ENCODE measurements around the gene ZNF473.

ZNF473 gene

DNA sequence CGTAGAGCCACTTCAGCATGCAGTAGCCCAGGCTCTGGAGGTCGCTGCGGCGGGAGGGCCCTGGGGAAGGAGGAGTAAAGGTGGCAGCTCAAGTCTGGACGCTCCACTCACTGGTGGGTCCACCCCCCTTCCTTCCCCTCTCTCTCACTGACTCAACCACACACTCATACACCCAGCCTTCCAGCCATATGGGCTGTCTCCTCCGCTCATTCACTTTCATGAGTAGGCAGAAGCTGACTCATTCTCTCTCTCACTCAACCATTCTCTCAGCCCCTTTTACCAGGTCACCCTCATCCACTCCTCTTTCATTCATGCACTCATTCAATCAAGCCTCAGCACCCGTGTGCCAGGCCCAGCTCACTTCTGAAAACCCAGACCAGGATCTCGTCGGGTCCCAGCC is 37.4 kb upstream of the ZNF473 start:
- Histone ChIP-seq H3K27ac (ENCODE audit: low read length) (no peak overlapping the region), H3K79me2 (ENCODE audit: low read length) (no peaks in the 10 kb centered on the region), H2AFZ (ENCODE audit: low read depth, low read length) (no peak overlapping the region), H3K4me2 (ENCODE audit: low read length) (no peak overlapping the region), H3K9ac (ENCODE audit: low read length) (no peak overlapping the region), H3K4me3 (ENCODE audit: low read length) (no peak overlapping the region), H3K9me3 (ENCODE audit: insufficient read depth, low read length) (no peaks in the 10 kb centered on the region), H3K27me3 (ENCODE audit: low read depth, low read length) (no peaks in the 10 kb centered on the region), H3K36me3 (replicated peaks; ENCODE audit: low read depth, low read length) (peaks cover 16% of the 10 kb centered on the region), H4K20me1 (ENCODE audit: insufficient read depth, low read length) (peaks cover 31% of the 10 kb centered on the region), H3K4me1 (ENCODE audit: low read length) (no peaks in the 10 kb centered on the region)
- TF ChIP-seq, protein P1, sequence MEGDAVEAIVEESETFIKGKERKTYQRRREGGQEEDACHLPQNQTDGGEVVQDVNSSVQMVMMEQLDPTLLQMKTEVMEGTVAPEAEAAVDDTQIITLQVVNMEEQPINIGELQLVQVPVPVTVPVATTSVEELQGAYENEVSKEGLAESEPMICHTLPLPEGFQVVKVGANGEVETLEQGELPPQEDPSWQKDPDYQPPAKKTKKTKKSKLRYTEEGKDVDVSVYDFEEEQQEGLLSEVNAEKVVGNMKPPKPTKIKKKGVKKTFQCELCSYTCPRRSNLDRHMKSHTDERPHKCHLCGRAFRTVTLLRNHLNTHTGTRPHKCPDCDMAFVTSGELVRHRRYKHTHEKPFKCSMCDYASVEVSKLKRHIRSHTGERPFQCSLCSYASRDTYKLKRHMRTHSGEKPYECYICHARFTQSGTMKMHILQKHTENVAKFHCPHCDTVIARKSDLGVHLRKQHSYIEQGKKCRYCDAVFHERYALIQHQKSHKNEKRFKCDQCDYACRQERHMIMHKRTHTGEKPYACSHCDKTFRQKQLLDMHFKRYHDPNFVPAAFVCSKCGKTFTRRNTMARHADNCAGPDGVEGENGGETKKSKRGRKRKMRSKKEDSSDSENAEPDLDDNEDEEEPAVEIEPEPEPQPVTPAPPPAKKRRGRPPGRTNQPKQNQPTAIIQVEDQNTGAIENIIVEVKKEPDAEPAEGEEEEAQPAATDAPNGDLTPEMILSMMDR (IDR thresholded peaks at IDR 0.05; ENCODE audit: low read depth, low read length): no peak
- TF ChIP-seq EZH2phosphoT487 (IDR thresholded peaks at IDR 0.05; ENCODE audit: low read depth): no peak

DNA sequence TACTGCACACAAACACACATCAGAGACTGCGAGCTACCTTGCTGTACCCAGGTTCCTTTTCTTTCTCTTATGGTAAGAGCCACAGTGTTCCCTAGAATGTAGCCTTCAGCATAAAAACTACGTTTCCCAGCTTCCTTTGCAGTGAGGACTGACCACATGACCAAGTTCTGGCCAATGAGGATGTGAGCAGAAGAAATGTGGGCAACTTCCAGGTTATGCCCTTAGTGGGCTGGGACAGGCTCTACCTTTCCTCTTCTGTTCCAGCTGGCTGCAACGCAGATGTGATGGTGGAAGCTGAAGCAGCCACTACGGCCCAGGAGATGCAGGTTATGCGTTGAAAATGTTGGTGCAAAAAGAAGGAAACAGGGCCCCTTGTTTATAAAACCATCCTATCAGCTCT is 28.1 kb upstream of the ZNF473 start:
- Histone ChIP-seq H2AFZ (ENCODE audit: low read depth, low read length) (no peak overlapping the region), H3K4me3 (ENCODE audit: low read length) (no peak overlapping the region), H3K9me3 (ENCODE audit: insufficient read depth, low read length) (no peaks in the 10 kb centered on the region), H3K4me2 (ENCODE audit: low read length) (no peak overlapping the region), H3K36me3 (replicated peaks; ENCODE audit: low read depth, low read length) (peaks cover 30% of the 10 kb centered on the region), H4K20me1 (ENCODE audit: insufficient read depth, low read length) (peaks cover 8% of the 10 kb centered on the region; the same call in 1 of the 2 replicates), H3K79me2 (ENCODE audit: low read length) (no peaks in the 10 kb centered on the region), H3K9ac (ENCODE audit: low read length) (no peak overlapping the region), H3K4me1 (ENCODE audit: low read length) (no peaks in the 10 kb centered on the region), H3K27me3 (ENCODE audit: low read depth, low read length) (no peaks in the 10 kb centered on the region), H3K27ac (ENCODE audit: low read length) (no peak overlapping the region)
- TF ChIP-seq, protein P1 (IDR thresholded peaks at IDR 0.05; ENCODE audit: low read depth, low read length): no peak
- no peak for TF ChIP-seq EZH2phosphoT487 (IDR thresholded peaks at IDR 0.05; ENCODE audit: low read depth)

DNA sequence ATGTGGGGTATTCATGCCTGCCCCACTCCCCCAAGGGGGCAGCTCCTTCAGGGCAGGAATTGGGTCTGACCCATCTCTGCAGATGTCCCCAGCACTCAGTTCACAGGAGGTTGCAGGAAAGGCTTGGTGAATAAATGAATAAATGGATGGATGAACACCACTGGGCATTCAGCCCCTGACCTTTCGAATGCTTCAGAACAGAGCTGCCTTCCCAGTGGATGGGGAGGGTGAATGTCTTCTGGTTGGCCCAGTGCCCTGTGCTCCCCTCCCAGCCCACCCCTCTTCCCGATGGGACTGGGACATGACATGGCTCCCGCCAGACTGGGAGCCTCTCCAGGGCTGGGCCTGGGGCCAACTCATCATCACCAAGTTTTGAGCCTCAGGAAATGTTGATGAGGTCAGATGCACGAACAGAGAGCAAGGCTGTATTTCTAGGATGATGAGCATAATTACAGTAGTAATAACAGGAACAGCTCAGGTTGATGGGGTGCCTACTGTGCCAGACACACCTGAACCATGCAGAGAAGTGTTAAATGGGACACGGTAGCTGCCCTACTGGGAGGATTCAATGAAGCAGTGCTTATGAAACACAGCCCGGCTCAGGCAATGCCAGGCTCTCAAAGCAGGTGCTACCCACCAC is 26.3 kb upstream of the ZNF473 start:
- peaks cover 8% of the 10 kb centered on the region; the same call in 1 of the 2 replicates for H4K20me1 ChIP-seq (ENCODE audit: insufficient read depth, low read length)
- no peak overlapping the region for H3K4me3 ChIP-seq (ENCODE audit: low read length)
- H3K79me2 ChIP-seq (ENCODE audit: low read length): no peaks in the 10 kb centered on the region
- TF ChIP-seq, protein P1 (IDR thresholded peaks at IDR 0.05; ENCODE audit: low read depth, low read length): no peak
- TF ChIP-seq EZH2phosphoT487 (IDR thresholded peaks at IDR 0.05; ENCODE audit: low read depth): no peak
- H3K9me3 ChIP-seq (ENCODE audit: insufficient read depth, low read length): no peaks in the 10 kb centered on the region
- H3K4me1 ChIP-seq (ENCODE audit: low read length): peaks cover 8% of the 10 kb centered on the region
- H3K36me3 ChIP-seq (replicated peaks; ENCODE audit: low read depth, low read length): peaks cover 30% of the 10 kb centered on the region
- no peak overlapping the region for H2AFZ ChIP-seq (ENCODE audit: low read depth, low read length)
- H3K27me3 ChIP-seq (ENCODE audit: low read depth, low read length): no peaks in the 10 kb centered on the region
- H3K9ac ChIP-seq (ENCODE audit: low read length): no peak overlapping the region
- H3K27ac ChIP-seq (ENCODE audit: low read length): no peak overlapping the region
- no peak overlapping the region for H3K4me2 ChIP-seq (ENCODE audit: low read length)

DNA sequence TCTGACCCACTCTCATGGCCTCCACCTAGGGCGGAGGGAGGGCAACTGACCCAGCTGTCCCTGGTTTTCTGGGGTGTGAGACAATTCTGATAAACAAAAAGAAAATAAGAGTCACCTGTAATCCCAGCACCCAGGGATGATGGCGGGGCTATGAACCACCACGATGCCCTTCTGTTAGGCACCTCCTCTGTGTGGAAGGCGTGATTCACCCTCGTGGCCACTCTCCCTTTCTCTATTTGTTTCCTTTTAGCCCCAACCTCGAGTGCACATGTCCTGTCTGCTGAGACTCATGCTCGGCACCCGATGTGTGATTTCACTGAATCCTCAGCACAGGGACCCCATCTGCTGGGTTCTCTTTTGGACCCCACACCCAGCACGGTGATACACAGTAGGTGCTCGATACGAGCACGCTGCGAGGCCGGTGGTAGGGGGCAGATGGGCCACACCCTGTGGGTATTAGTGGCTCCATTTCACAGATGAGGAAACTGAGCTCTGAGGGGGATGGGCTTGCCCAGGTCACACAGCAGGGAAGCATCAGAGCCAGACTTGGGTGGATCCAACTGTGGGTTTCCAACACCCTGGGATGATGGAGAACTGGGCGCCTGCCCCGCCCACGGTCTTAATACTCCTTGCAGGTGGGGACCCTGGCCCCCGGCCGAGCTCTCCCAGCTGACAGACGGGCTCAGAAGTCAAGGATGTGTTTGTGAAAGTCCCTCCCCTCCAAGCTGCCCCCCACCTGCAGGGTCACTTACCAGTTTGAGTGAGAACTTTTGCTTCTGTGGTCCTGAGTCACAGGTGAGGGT is 25.6 kb upstream of the ZNF473 start:
- Histone ChIP-seq H3K36me3 (replicated peaks; ENCODE audit: low read depth, low read length) (peaks cover 29% of the 10 kb centered on the region), H4K20me1 (ENCODE audit: insufficient read depth, low read length) (peaks cover 12% of the 10 kb centered on the region), H3K27ac (ENCODE audit: low read length) (no peak overlapping the region), H3K9ac (ENCODE audit: low read length) (no peak overlapping the region), H3K4me2 (ENCODE audit: low read length) (no peak overlapping the region), H2AFZ (ENCODE audit: low read depth, low read length) (no peak overlapping the region), H3K27me3 (ENCODE audit: low read depth, low read length) (no peaks in the 10 kb centered on the region), H3K79me2 (ENCODE audit: low read length) (no peaks in the 10 kb centered on the region), H3K4me3 (ENCODE audit: low read length) (no peak overlapping the region), H3K9me3 (ENCODE audit: insufficient read depth, low read length) (no peaks in the 10 kb centered on the region), H3K4me1 (ENCODE audit: low read length) (peaks cover 12% of the 10 kb centered on the region)
- TF ChIP-seq, protein P1 (IDR thresholded peaks at IDR 0.05; ENCODE audit: low read depth, low read length): no peak
- TF ChIP-seq EZH2phosphoT487 (IDR thresholded peaks at IDR 0.05; ENCODE audit: low read depth): no peak

Measured in OCI-LY3 (cell line).